ENCODE measurements around the gene CHRM2. TPM values are rescaled to one million over a fixed set of nuclear protein-coding genes. Genes with fewer than 3 reads are reported as not detected.

Gene CHRM2
- total RNA-seq, 1 experiment from 2014 or later, result not detected

DNA sequence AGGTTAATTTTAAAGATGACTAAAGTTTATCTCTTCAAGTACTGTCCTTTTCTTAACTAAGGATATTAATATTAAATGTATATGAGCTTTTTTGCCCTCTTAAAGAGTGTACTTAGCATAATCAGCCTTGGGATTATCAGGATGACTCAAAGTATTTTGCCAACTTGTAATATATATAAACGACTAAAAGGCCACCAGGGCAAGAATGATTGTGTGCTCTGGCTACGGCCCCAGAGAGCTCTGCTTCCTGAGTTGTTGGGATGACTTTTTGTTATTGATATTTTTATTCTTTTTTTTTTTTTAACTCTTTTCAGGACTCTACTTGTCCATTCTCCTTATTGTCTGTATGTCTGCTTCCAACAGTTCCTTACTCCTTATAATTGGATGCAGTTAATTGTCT lies 14.8 kb upstream of the CHRM2 start:
- no peak overlapping the region for H4K5ac ChIP-seq (ENCODE audit: insufficient read length, low read depth, low read length)
- Mint-ChIP-seq H3K4me3 (no peak overlapping the region), H3K4me1 (peaks cover 13 to 18% of the 10 kb centered on the region in 2 experiments), H3K36me3 (ENCODE audit: insufficient read depth in 1 of 3, low read depth in 3 of 3) (no peaks in the 10 kb centered on the region), H3K27ac (no peak overlapping the region), H3K27me3 (ENCODE audit: low read depth) (no peaks in the 10 kb centered on the region), H3K9me3 (peaks cover 0 to 4% of the 10 kb centered on the region in 2 experiments; a peak in 1 of 5 replicates)
- no peak overlapping the region for H4K91ac ChIP-seq (ENCODE audit: insufficient read length, low read depth, low read length)
- no peak overlapping the region for H3K14ac ChIP-seq (ENCODE audit: insufficient read depth, low read length)
- H3K23ac ChIP-seq (ENCODE audit: insufficient read length, low read depth, low read length), result no peak overlapping the region
- no peaks in the 10 kb centered on the region for H3K23me2 ChIP-seq (ENCODE audit: insufficient read length, low read depth, low read length, poor library complexity, severe bottlenecking)
- TF ChIP-seq, protein P1, sequence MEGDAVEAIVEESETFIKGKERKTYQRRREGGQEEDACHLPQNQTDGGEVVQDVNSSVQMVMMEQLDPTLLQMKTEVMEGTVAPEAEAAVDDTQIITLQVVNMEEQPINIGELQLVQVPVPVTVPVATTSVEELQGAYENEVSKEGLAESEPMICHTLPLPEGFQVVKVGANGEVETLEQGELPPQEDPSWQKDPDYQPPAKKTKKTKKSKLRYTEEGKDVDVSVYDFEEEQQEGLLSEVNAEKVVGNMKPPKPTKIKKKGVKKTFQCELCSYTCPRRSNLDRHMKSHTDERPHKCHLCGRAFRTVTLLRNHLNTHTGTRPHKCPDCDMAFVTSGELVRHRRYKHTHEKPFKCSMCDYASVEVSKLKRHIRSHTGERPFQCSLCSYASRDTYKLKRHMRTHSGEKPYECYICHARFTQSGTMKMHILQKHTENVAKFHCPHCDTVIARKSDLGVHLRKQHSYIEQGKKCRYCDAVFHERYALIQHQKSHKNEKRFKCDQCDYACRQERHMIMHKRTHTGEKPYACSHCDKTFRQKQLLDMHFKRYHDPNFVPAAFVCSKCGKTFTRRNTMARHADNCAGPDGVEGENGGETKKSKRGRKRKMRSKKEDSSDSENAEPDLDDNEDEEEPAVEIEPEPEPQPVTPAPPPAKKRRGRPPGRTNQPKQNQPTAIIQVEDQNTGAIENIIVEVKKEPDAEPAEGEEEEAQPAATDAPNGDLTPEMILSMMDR (conservative IDR thresholded peaks at IDR 0.05), result no peak
- H3K4me2 ChIP-seq (ENCODE audit: insufficient read depth, insufficient read length, low read length), result no peak overlapping the region
- no peak overlapping the region for H4K8ac ChIP-seq (replicated peaks; ENCODE audit: insufficient read length, low read depth, low read length)
- H3T11ph ChIP-seq (ENCODE audit: low read length), result no peak overlapping the region
- H3K4ac ChIP-seq (ENCODE audit: low read depth, low read length), result no peak overlapping the region
- H3K79me2 ChIP-seq (ENCODE audit: insufficient read depth, low read length), result no peaks in the 10 kb centered on the region
- no peaks in the 10 kb centered on the region for H4K20me1 ChIP-seq (ENCODE audit: control insufficient read depth, insufficient read depth, insufficient read length)
- H3K56ac ChIP-seq (ENCODE audit: insufficient read length, low read depth, low read length), result no peak overlapping the region
- no peak overlapping the region for H2AK5ac ChIP-seq (ENCODE audit: insufficient read length, low read length)
- no peak overlapping the region for H2BK120ac ChIP-seq (ENCODE audit: low read depth, low read length, poor library complexity, severe bottlenecking)
- WGBS (ENCODE audit: extremely low coverage, insufficient read length, low lambda C conversion rate), result no CpG with 5 or more reads among the region's 2 CpGs
- peaks cover 4% of the 10 kb centered on the region; the same call in 1 of the 2 replicates for H3K4me1 ChIP-seq (ENCODE audit: insufficient read depth, low read length)
- H2BK15ac ChIP-seq (ENCODE audit: low read depth, low read length), result no peak overlapping the region
- no peak overlapping the region for H2BK5ac ChIP-seq (ENCODE audit: insufficient read length, low read length)
- no peak overlapping the region for H3K9ac ChIP-seq (ENCODE audit: extremely low read depth, insufficient read length, low read length)
- H2AFZ ChIP-seq (ENCODE audit: low read length), result no peak overlapping the region
- H3K9me3 ChIP-seq (ENCODE audit: control insufficient read depth, low read depth, low read length), result no peaks in the 10 kb centered on the region
- no peak overlapping the region for H3K27ac ChIP-seq (ENCODE audit: insufficient read length, low read depth, low read length)
- no peak for DNase-seq
- H3K18ac ChIP-seq (ENCODE audit: insufficient read length, low read depth, low read length), result no peak overlapping the region
- no peaks in the 10 kb centered on the region for H3K27me3 ChIP-seq (ENCODE audit: insufficient read depth, low read length)
- no peaks in the 10 kb centered on the region for H3K79me1 ChIP-seq (ENCODE audit: insufficient read depth, low read depth, low read length, poor library complexity, severe bottlenecking)
- no peak overlapping the region for H2BK20ac ChIP-seq (ENCODE audit: low read depth, low read length, poor library complexity, severe bottlenecking)
- H2BK12ac ChIP-seq (ENCODE audit: insufficient read length, low read depth, low read length), result no peak overlapping the region
